ENCODE measurements around the gene CTCF.
"Not testable (repeated sequence)": the region's sequence is repeated elsewhere in the genome, so short reads cannot be mapped to it uniquely, and the experiment has no call there.

The CTCF gene

GRCh38 chr16:67562526-67562917 is at the start of gene CTCF:
Gene CTCF (plus strand): TSS chr16:67562526. CDS start chr16:67610833, 48,307 bp downstream.
- DNase-seq (ENCODE audit: low read depth in 2 of 2): peak; percentile 64 to 70

- DNase-seq (ENCODE audit: low read depth in 2 of 2): not testable (repeated sequence)
These were observed 48.4 kb upstream of the CTCF start for GRCh38 chr16:67513892-67514291.

GRCh38 chr16:67514382-67514828 is 47.9 kb upstream of the CTCF start:
- peak; percentile 62 to 65 for DNase-seq (ENCODE audit: low read depth in 2 of 2)

DNA sequence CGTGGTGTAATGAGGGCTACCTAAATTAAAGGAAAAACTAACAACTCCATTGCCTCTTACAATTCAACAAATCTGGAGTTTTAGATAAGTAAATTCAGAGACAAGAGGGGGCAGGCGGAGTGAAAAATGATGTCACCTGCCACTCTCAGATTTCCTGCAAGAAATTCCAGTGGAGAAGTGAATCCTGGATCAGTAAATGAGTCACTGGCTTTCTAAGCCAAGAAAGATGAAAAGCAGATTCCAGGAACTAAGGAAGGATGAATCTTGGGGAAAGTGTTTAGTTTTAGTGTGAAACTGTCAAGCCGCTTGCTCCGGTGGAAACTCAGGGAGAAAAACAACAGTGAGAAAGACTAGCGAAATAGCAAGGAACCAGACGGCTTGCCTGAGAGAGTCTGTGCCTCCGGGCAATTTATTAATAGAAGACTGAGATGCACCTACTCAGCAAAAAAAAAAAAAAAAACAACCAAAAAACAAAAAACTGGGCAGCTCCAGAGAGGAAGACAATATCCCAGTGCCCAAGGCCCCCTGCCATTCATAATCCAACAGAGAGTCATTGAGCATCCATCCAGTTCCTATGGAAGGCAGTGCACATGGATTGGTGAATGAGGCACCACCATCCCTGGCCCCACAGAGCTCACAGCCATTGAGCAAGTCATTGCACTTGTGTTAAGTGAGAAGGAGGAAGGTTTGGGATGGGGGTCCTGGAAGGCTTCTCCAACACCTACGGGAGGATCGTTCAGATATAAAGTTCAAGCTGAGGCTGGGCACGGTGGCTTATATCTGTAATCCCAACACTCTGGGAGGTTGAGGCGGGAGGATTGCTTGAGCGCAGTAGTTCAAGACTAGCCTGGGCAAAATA is 45.8 kb upstream of the CTCF start:
- DNase-seq (ENCODE audit: low read depth in 2 of 2): no peak

GRCh38 chr16:67517155-67517445 is 45.2 kb upstream of the CTCF start:
- no peak for DNase-seq (ENCODE audit: low read depth in 2 of 2)

DNA sequence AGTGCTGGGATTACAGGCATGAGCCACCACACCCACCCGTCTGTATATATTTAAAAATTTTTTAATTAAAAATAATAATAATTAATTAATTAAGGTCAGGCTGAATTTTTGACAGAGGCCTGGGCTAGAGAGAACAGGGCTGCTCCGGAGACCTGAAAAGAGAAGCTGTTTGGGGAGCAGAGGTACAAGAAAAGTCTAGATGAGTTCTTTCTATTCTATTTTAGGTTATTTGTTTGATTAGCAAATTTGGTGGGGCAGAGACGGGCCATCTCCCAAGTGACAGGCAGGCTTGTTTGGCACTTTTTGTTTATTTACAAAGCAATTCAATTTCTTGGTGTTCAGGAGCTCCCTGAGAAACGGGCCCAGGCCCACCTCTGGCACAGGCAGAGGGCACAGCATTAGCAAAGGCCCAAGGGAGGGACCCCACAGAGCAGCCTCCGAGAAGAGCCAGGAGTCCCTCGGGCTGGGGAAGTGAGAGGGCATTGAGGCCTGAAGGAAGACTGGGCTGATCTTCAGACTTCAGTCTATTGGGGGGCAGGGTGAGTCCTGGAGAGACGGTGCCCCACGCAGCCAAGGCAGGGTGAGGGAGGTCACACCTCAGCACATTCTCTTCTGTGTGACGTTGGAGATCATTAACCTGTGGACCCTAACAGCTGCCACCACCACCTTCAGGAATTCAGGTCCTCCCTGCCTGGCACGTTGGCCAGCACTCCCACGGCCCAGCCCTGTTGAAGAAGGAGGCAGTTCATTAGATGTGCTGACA is 44.5 kb upstream of the CTCF start:
- no peak for DNase-seq (ENCODE audit: low read depth in 2 of 2)

- no peak for DNase-seq (ENCODE audit: low read depth in 2 of 2)
These were observed 43.6 kb upstream of the CTCF start for GRCh38 chr16:67518676-67519075.

DNA sequence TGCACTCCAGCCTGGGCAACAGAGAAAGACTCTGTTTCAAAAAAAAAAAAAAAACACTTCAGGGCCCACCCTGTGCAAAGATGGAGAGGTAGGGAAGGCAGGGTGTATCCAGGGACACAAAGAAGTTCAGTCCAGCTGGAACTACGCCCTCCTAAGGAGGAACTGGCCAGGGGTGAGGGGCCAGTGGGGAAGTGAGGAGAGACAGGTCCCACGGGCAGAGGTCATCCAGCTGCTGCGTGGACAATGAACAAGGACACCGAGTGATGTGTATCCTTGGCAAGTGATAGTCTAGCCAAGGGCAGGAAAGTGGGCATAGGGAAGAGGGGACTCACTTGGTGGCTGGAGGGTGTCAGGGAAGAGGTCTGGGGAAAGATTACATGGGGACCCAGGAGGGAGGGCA is 43.1 kb upstream of the CTCF start:
- no peak for DNase-seq (ENCODE audit: low read depth in 2 of 2)

GRCh38 chr16:67521095-67521804 is 41.1 kb upstream of the CTCF start:
- peak; percentile 92 to 97 for DNase-seq (ENCODE audit: low read depth in 2 of 2)

GRCh38 chr16:67525176-67525860 is 37.0 kb upstream of the CTCF start:
- DNase-seq (ENCODE audit: low read depth in 2 of 2): no peak

GRCh38 chr16:67526149-67526791 is 36.1 kb upstream of the CTCF start:
- DNase-seq (ENCODE audit: low read depth in 2 of 2): no peak

GRCh38 chr16:67528222-67528869 is 34.0 kb upstream of the CTCF start, which contains the start of gene RIPOR1:
Gene RIPOR1 (plus strand): TSS chr16:67528829. CDS start chr16:67538447, 9,618 bp downstream.
- DNase-seq (ENCODE audit: low read depth in 2 of 2): no peak

DNA sequence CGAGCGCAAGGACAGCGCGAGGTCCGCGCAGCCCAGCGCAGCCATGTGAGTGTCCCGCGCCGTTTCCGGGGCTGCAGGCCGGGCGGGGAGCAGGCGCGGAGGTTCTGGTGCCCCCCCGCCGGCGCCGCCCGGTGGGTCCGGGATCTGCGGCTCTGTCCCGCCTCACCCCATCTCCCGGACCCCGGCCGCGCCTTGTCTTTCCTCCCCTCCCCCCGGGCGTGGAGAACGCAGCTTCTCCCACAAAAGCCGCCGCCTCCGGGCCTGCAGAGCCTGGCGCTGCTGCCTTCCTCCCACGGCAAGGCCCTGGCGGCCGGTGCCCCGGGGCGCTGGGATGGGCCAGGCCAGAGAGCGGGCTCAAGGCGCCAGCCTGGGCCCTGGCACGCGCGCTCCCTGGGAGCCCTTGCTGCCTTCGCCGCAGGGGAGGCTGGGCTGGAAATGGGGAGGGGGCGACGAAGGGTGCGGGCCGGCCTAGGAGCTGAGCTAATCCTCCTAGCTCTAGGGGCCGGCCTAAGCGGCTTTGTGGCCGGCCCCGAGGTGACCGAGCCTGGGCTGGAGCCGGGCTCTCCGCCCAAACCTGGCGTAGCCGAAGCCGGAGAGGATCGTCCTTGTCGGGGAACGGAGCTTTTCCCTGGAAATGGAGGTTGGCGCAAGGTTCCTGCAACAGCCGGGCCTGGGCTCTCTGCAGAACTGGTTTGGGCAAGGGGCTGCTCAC is 33.3 kb upstream of the CTCF start:
- DNase-seq (ENCODE audit: low read depth in 2 of 2): no peak

GRCh38 chr16:67529582-67530012 is 32.7 kb upstream of the CTCF start:
- DNase-seq (ENCODE audit: low read depth in 2 of 2): no peak

- DNase-seq (ENCODE audit: low read depth in 2 of 2): no peak
These were observed 32.0 kb upstream of the CTCF start for GRCh38 chr16:67530013-67530939.

- no peak for DNase-seq (ENCODE audit: low read depth in 2 of 2)
These were observed 31.1 kb upstream of the CTCF start for GRCh38 chr16:67531247-67531646.

DNA sequence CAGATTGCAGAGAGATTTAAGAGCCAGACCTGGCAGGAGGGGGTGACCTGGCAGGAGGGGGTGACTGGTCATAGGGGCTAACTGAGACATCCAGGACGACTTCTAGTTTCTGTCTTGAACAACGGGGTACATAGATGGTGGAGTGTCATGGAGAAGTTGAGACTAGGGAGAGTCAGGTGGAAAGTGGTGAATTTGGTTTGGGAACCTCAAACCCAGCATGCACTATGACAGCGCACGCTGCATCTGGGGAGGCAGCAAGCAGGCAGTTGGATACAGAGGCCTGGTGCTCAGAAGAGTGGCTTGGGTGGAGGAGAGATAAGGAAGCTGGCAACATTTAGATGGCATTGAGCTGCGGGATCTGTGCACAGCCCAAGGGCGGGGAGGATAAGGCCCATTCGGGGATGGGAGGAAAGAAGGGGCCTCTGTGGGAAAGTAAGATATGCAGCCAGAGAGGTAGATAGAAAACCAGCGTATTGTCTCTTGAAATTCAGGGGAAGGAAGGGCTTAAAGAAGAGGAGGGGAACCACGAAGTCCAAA is 29.2 kb upstream of the CTCF start:
- no peak for DNase-seq (ENCODE audit: low read depth in 2 of 2)

DNA sequence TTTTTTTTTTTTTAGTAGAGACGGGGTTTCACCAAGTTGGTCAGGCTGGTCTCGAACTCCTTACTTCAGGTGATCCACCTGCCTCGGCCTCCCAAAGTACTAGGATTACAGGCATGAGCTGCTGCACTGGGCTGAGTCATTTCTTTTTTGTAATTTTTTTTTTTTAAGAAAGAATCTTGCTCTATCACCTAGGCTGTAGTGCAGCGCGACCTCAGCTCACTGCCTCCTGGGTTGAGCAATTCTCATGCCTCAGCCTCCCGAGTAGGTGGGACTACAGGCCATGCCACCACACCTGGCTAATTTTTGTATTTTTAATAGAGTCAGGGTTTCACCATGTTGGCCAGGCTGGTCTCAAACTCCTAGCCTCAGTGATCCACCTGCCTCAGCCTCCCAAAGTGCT is 28.3 kb upstream of the CTCF start:
- DNase-seq (ENCODE audit: low read depth in 2 of 2): not testable (repeated sequence)

- DNase-seq (ENCODE audit: low read depth in 2 of 2): no peak
These were observed 27.9 kb upstream of the CTCF start for GRCh38 chr16:67534431-67534830.
